H1 (cell line): Measurements from ENCODE around the gene RNASE4. TPM values are rescaled to one million over a fixed set of nuclear protein-coding genes. Genes with fewer than 3 reads are reported as not detected.

Source experiments
- CTCF ChIA-PET: fragments of 300-600 bp; sonication (Branson Sonifier 250); formaldehyde crosslinking; loops from one replicate; lab custom pipeline; 2021; ENCODE audit not compliant: partially characterized antibody; lab: Charles Lee
- POLR2A ChIA-PET: fragments of 300-600 bp; sonication (Branson Sonifier 250); formaldehyde crosslinking; loops from one replicate; lab custom pipeline; 2021; ENCODE audit warnings: inconsistent platforms; ENCODE audit not compliant: partially characterized antibody; lab: Charles Lee
- DNase-seq, 2 experiments: peaks; one replicate each; pipeline versions ENCODE4 v3.0.0 to v3.0.0-alpha.2; 2010 to 2022; ENCODE audit warnings: low spot score in 2 of 2, low read depth in 1 of 2, mixed read lengths in 1 of 2
- FAIRE-seq: peaks from 2 replicates; lab custom pipeline; 2011; peaks lifted over from hg19 to GRCh38; lab: Jason Lieb, UNC
- H2AFZ ChIP-seq: 2 replicates; pipeline ENCODE4 v1.8.1; 2012; ENCODE audit warnings: low read length, inconsistent platforms
- H2AK5ac ChIP-seq: 2 replicates; pipeline ENCODE4 v1.6.1; 2013; ENCODE audit warnings: low read depth, low read length
- H2BK120ac ChIP-seq: replicated peaks from 2 replicates; pipeline ENCODE3; 2013; ENCODE audit warnings: low read depth, low read length, inconsistent platforms
- H2BK12ac ChIP-seq: 2 replicates; pipeline ENCODE4 v1.6.1; 2013; ENCODE audit warnings: low read depth, low read length
- H2BK15ac ChIP-seq: 2 replicates; pipeline ENCODE4 v1.6.1; 2013; ENCODE audit warnings: low read length
- H2BK20ac ChIP-seq: 2 replicates; pipeline ENCODE4 v1.6.1; 2013; ENCODE audit warnings: low read length
- H2BK5ac ChIP-seq: 2 replicates; pipeline ENCODE4 v1.6.1; 2013; ENCODE audit warnings: low read depth, low read length
- H3K14ac ChIP-seq: 2 replicates; pipeline ENCODE4 v1.6.1; 2013; ENCODE audit warnings: inconsistent platforms; ENCODE audit not compliant: insufficient read length
- H3K18ac ChIP-seq: 2 replicates; pipeline ENCODE4 v1.6.1; 2013; ENCODE audit warnings: low read length; ENCODE audit errors: extremely low read depth
- H3K23ac ChIP-seq: 2 replicates; pipeline ENCODE4 v1.6.1; 2013; ENCODE audit warnings: inconsistent platforms; ENCODE audit not compliant: insufficient read length
- H3K23me2 ChIP-seq: 2 replicates; pipeline ENCODE4 v1.6.1; 2013; ENCODE audit warnings: low read depth, low read length
- H3K27ac ChIP-seq: 2 replicates; pipeline ENCODE4 v1.6.1; 2011; ENCODE audit warnings: low read depth, low read length, inconsistent platforms
- H3K27me3 ChIP-seq, 4 experiments: replicated peaks in 1 of 4; 1 replicate in 1 of 4; 2 replicates in 3 of 4; pipeline versions ENCODE4 v1.6.1 to v1.8.1; 2011 to 2013; ENCODE audit warnings: low read length in 3 of 4, mild to moderate bottlenecking in 3 of 4, inconsistent platforms in 2 of 4, mixed read lengths in 2 of 4, moderate library complexity in 1 of 4; ENCODE audit not compliant: control insufficient read depth in 3 of 4, insufficient read depth in 3 of 4; ENCODE audit errors: extremely low read depth in 1 of 4
- H3K36me3 ChIP-seq, 4 experiments: 2 replicates each; pipeline versions ENCODE4 v1.6.1 to v1.8.1; 2011 to 2013; ENCODE audit warnings: mild to moderate bottlenecking in 4 of 4, low read length in 3 of 4, moderate library complexity in 2 of 4, control low read depth in 1 of 4, inconsistent platforms in 1 of 4; ENCODE audit not compliant: insufficient read depth in 4 of 4, control insufficient read depth in 2 of 4
- H3K4ac ChIP-seq: replicated peaks from 2 replicates; pipeline ENCODE3; 2013; ENCODE audit warnings: low read length, low read depth, mixed read lengths, inconsistent platforms; ENCODE audit not compliant: insufficient read length
- H3K4me1 ChIP-seq, 4 experiments: replicated peaks in 1 of 4; 1 replicate in 1 of 4; 2 replicates in 3 of 4; pipeline versions ENCODE4 v1.6.1 to v1.8.1; 2011 to 2013; ENCODE audit warnings: low read length in 3 of 4, inconsistent platforms in 2 of 4, mixed read lengths in 1 of 4; ENCODE audit not compliant: insufficient read depth in 4 of 4, control insufficient read depth in 3 of 4
- H3K4me2 ChIP-seq, 2 experiments: 2 replicates each; pipeline versions ENCODE4 v1.6.1 to v1.8.1; 2011 to 2013; ENCODE audit warnings: low read depth in 2 of 2, low read length in 2 of 2, control low read depth in 1 of 2, inconsistent platforms in 1 of 2, mild to moderate bottlenecking in 1 of 2; ENCODE audit not compliant: insufficient read depth in 1 of 2
- H3K4me3 ChIP-seq, 4 experiments: fragments of 200-600, 300-600 bp in 1 of 4; sonication (generic), shearing (Covaris generic), sonication (Bioruptor Twin) in 1 of 4; 2 replicates each; pipeline versions ENCODE4 v1.5.1 to v1.8.1; 2011 to 2016; ENCODE audit warnings: low read length in 4 of 4, low read depth in 3 of 4, control low read depth in 2 of 4, inconsistent platforms in 2 of 4, mild to moderate bottlenecking in 2 of 4, mixed read lengths in 1 of 4, moderate library complexity in 1 of 4; ENCODE audit not compliant: insufficient read depth in 2 of 4; ENCODE audit errors: extremely low read depth in 1 of 4
- H3K56ac ChIP-seq: replicated peaks from 2 replicates; pipeline ENCODE3; 2013; ENCODE audit warnings: low read depth, mild to moderate bottlenecking, mixed read lengths, low read length, inconsistent platforms; ENCODE audit not compliant: insufficient read length
- H3K79me1 ChIP-seq: 2 replicates; pipeline ENCODE4 v1.6.1; 2013; ENCODE audit warnings: low read depth, low read length, control low read depth
- H3K79me2 ChIP-seq, 2 experiments: 2 replicates each; pipeline versions ENCODE4 v1.6.1 to v1.8.1; 2012 to 2013; ENCODE audit warnings: low read length in 2 of 2, mild to moderate bottlenecking in 2 of 2, inconsistent platforms in 1 of 2; ENCODE audit not compliant: insufficient read depth in 2 of 2, control insufficient read depth in 1 of 2
- H3K9ac ChIP-seq, 4 experiments: replicated peaks in 1 of 4; 1 replicate in 1 of 4; 2 replicates in 3 of 4; pipeline versions ENCODE4 v1.6.1 to v1.8.1; 2011 to 2013; ENCODE audit warnings: low read depth in 3 of 4, low read length in 3 of 4, control low read depth in 2 of 4, mild to moderate bottlenecking in 2 of 4, moderate library complexity in 2 of 4, inconsistent platforms in 1 of 4; ENCODE audit errors: extremely low read depth in 1 of 4
- H3K9me3 ChIP-seq, 2 experiments: 2 replicates each; pipeline versions ENCODE4 v1.6.1 to v1.8.1; 2012 to 2013; ENCODE audit warnings: mild to moderate bottlenecking in 2 of 2, moderate library complexity in 2 of 2, control low read depth in 1 of 2, inconsistent platforms in 1 of 2, low read depth in 1 of 2, low read length in 1 of 2, mixed read lengths in 1 of 2; ENCODE audit not compliant: insufficient read depth in 2 of 2
- H4K20me1 ChIP-seq, 2 experiments: replicated peaks in 1 of 2; 2 replicates each; pipeline versions ENCODE3 to v1.8.1; 2011 to 2013; ENCODE audit warnings: inconsistent platforms in 2 of 2, low read length in 2 of 2, mild to moderate bottlenecking in 1 of 2; ENCODE audit not compliant: insufficient read depth in 2 of 2, control insufficient read depth in 1 of 2
- H4K5ac ChIP-seq: 2 replicates; pipeline ENCODE4 v1.6.1; 2013; ENCODE audit warnings: low read length, low read depth, mixed read lengths, inconsistent platforms; ENCODE audit not compliant: insufficient read length
- H4K8ac ChIP-seq: 2 replicates; pipeline ENCODE4 v1.8.0; 2013; ENCODE audit warnings: mild to moderate bottlenecking, moderate library complexity, low read length, inconsistent platforms; ENCODE audit not compliant: insufficient read depth; ENCODE audit errors: extremely low read depth
- H4K91ac ChIP-seq: replicated peaks from 2 replicates; pipeline ENCODE3; 2013; ENCODE audit warnings: low read length, mixed read lengths, inconsistent platforms; ENCODE audit not compliant: insufficient read length
- BRCA1 ChIP-seq: IDR thresholded peaks from 2 replicates; pipeline ENCODE4 v1.6.1; 2012; ENCODE audit warnings: low read depth, low read length, improper control_type of control experiment
- CREB1 ChIP-seq: IDR thresholded peaks from 2 replicates; pipeline ENCODE4 v1.6.1; 2012; ENCODE audit warnings: inconsistent platforms
- CTBP2 ChIP-seq: IDR thresholded peaks from 2 replicates; pipeline ENCODE4 v1.7.0; 2011; ENCODE audit warnings: borderline replicate concordance, mild to moderate bottlenecking, moderate library complexity, mixed read lengths, low read length; ENCODE audit not compliant: insufficient read depth, insufficient read length
- EGR1 ChIP-seq: IDR thresholded peaks from 2 replicates; pipeline ENCODE4 v1.6.1; 2011; ENCODE audit warnings: low read depth, low read length, borderline replicate concordance
- JUN ChIP-seq: IDR thresholded peaks from 2 replicates; pipeline ENCODE4 v1.6.1; 2011; ENCODE audit warnings: low read depth, mild to moderate bottlenecking, improper control_type of control experiment, low read length
- MAFK ChIP-seq: IDR thresholded peaks from 2 replicates; pipeline ENCODE4 v1.6.1; 2012; ENCODE audit warnings: low read depth, mild to moderate bottlenecking, improper control_type of control experiment, low read length
- MAX ChIP-seq: IDR thresholded peaks from 2 replicates; pipeline ENCODE4 v1.6.1; 2012; ENCODE audit warnings: inconsistent platforms
- POLR2AphosphoS5 ChIP-seq: IDR thresholded peaks from 2 replicates; pipeline ENCODE4 v1.6.1; 2011; ENCODE audit warnings: low read depth, low read length
- RXRA ChIP-seq: IDR thresholded peaks from 2 replicates; pipeline ENCODE4 v1.6.1; 2011; ENCODE audit warnings: low read depth, mild to moderate bottlenecking, low read length, moderate library complexity; ENCODE audit not compliant: insufficient read depth
- WGBS, 2 experiments: shearing (Covaris generic) in 1 of 2; methylation state at CpG; one replicate each; pipeline versions ENCODE4 v1.1.6 to v1.1.7; 2013 to 2015; ENCODE audit warnings: low lambda C conversion rate in 2 of 2, mixed read lengths in 2 of 2, inconsistent platforms in 1 of 2, low coverage in 1 of 2, missing lambda C conversion rate in 1 of 2; ENCODE audit not compliant: insufficient replicate concordance in 2 of 2, insufficient coverage in 1 of 2, insufficient read length in 1 of 2; ENCODE audit errors: extremely low coverage in 1 of 2, missing lambda C conversion rate in 1 of 2; 5-methylcytosine and 5-hydroxymethylcytosine counted together
- polyA plus RNA-seq, 7 experiments: library from polyadenylated mRNA; depleted of rRNA in 3 of 7; stranded (reverse) in 5 of 7; unstranded in 2 of 7; fragments of >200 nt in 5 of 7; fragments of 200-250 nt in 2 of 7; gene quantifications; 1 replicate in 5 of 7; 2 replicates in 1 of 7; 4 replicates in 1 of 7; pipeline versions ENCODE4 v1.2.1 to v1.2.3, GENCODE V29; 2011 to 2013; ENCODE audit warnings: missing spikeins in 2 of 7, mixed read lengths in 2 of 7
- total RNA-seq: library from RNA; stranded (reverse); fragmentation: NEBNext Ultra II Directional; extraction: Animal tissue kit (Norgen Biotek cat#: 25700); gene quantifications from 2 replicates; pipeline ENCODE4 v1.2.1, GENCODE V29; 2021

RNASE4 gene
- total and polyA plus RNA-seq, 2 of the 8 experiments (the other 6 are each of a cell fraction or from before 2014, with no cell fraction given) = 0.61 to 3.5 TPM

DNA sequence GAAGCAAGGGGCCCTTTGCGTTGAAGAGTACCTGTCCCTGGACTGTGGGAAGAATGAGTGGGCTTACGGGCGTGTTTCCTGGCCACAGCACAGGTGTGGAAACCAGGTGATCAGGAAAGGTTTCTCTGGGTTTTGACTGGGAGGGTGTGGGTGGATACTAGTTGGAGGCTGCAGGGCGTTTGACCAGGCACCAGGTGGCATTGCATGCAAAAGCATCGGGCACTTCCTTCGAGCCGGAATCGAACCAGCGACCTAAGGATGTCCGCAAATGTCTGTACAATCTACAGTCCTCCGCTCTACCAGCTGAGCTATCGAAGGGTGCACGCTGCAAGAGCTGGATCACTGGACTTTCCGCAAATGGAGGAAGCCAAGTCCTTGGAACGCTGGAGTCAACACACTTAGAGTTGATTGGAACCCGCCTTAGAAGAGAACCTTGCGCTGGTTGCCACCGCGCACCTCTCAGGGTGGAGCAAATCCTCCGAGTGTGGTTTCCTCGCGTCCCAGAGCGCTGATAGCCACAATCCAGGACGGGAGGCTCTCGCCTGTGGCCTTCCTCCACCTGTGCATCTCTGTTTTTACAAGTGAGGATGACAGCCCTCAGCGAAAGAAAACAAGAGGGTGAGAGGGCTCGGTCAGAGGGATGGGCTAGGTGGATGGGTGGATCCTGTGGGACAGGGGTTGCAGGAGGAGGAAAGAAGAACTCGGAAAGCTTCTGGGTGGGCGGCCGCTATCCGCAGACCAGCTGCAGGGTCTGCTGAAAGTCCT, 21.2 kb upstream of the RNASE4 start:
- Histone ChIP-seq H3K79me2 (no peaks in the 10 kb centered on the region), H3K14ac (no peak overlapping the region), H2BK120ac (no peak overlapping the region), H3K27me3 (peaks cover 0 to 3% (median 0%) of the 10 kb centered on the region in 4 experiments; a peak in 1 of 7 replicates), H4K5ac (no peak overlapping the region), H3K4me3 (peak overlapping the region; percentile 70 to 89 (median 84)), H2AFZ (peak overlapping the region; percentile 97), H2BK20ac (no peak overlapping the region), H3K4ac (no peak overlapping the region), H3K9ac (peak overlapping the region in 2 of 4 experiments; percentile 8 to 28; a peak in 2 of 7 replicates), H3K56ac (no peak overlapping the region), H3K4me2 (peak overlapping the region; percentile 81 to 95), H3K18ac (no peak overlapping the region), H2BK15ac (no peak overlapping the region), H3K36me3 (no peaks in the 10 kb centered on the region), H4K20me1 (no peaks in the 10 kb centered on the region), H2AK5ac (no peak overlapping the region), H3K9me3 (no peaks in the 10 kb centered on the region), H3K4me1 (peaks cover 0 to 1% (median under 1%) of the 10 kb centered on the region in 4 experiments; a peak in 4 of 7 replicates), H3K23ac (no peak overlapping the region), H4K8ac (no peak overlapping the region), H3K27ac (no peak overlapping the region), H2BK5ac (0 out of 2 replicates have a peak overlapping the region, but pooled peaks have one; percentile 26), H2BK12ac (no peak overlapping the region), H3K79me1 (no peaks in the 10 kb centered on the region), H3K23me2 (peaks cover 8% of the 10 kb centered on the region), H4K91ac (no peak overlapping the region)
- DNase-seq (peak; percentile 96), FAIRE-seq (peak; percentile 85)
- CTCF ChIA-PET = interaction anchor here (1.0 to 11.5 kb wide), 6 partner anchors 8 to 193 kb away, joined by 3 to 282 read pairs (median 8); partner anchors contain the start of genes ANG and RNASE4
- 3% methylated on average over 29 of the region's 31 CpGs; no CpG with 5 or more reads in 1 of the 2 experiments for WGBS, 2 experiments
- POLR2A ChIA-PET = interaction anchor here (0.6 to 1.4 kb wide), 4 partner anchors 12 to 45 kb away, joined by 3 to 7 read pairs (median 3); partner anchors contain the start of gene RNASE4
- TF ChIP-seq CTBP2 (no peak), EGR1 (no peak), JUN (no peak), CREB1 (no peak), RXRA (no peak), MAFK (peak; percentile 77; the same call in 1 of the 2 replicates), BRCA1 (no peak), MAX (0 out of 2 replicates have a peak, but pooled peaks have one; percentile 6), POLR2AphosphoS5 (no peak)
